ENCODE measurements around the gene WDTC1.

WDTC1 gene

GRCh38 chr1:27301582-27302199 is 67.3 kb downstream of the WDTC1 start:
- no peak for DNase-seq (ENCODE audit: low spot score)

GRCh38 chr1:27302612-27303011 is 68.2 kb downstream of the WDTC1 start:
- no peak for DNase-seq (ENCODE audit: low spot score)

GRCh38 chr1:27303509-27303908 is 69.1 kb downstream of the WDTC1 start:
- no peak for DNase-seq (ENCODE audit: low spot score)

DNA sequence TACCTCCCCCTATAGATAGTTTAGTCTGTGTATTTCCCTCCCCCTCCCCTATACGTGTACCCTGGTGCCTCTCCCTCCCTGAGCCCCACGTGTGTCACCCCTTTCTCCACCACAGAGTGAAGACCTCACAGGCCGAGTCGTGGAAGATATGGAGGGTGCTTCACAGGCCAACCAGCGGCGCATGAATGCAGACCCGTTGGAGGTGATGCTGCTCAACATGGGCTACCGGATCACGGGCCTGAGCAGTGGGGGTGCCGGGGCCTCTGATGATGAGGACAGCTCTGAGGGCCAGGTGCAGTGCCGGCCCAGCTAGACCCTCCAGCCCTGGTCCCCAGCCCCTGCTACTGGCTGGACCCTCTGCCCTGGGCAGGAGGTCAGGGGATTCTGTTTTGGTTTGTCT is 71.6 kb downstream of the WDTC1 start:
- no peak for DNase-seq (ENCODE audit: low spot score)

- no peak for DNase-seq (ENCODE audit: low spot score)
Observed at GRCh38 chr1:27306892-27307761, 72.7 kb downstream of the WDTC1 start.

DNA sequence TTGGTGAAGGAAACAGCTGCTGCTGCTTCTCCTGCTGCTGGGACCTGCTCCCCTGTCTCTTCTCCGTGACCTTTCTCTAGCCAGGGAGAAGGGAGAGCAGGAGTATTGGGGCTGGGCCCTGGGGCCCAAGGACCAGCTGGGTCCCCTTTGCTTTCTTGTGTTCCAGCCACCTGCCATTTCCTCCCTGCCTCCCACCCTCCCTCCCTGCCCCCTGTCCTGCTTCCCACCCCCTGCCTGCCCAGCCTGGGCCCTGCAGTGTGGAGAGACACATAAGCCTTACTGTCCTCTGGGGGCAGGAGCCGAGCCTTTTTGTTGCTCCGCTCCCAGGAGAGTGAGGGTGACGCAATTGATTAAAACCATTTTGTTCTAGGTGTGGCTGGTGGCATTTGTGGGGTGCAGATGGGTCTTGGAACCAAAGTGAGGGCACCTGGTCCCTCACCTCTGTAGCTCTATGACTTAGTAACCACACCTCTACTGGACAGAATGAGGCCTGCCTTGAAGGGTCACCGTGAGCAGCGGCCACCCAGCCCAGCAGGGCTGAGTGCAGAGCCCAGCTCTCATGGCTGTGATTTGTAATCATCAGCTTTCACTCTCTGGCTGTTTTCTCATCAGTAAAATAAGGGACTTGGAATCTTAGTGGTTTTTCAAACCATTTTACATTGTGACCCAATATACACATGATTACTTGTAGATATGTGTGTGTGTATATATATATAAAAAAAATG is 73.6 kb downstream of the WDTC1 start:
- DNase-seq (ENCODE audit: low spot score), result no peak

- DNase-seq (ENCODE audit: low spot score), result no peak
Observed at GRCh38 chr1:27314169-27314568, 79.7 kb downstream of the WDTC1 start.

DNA sequence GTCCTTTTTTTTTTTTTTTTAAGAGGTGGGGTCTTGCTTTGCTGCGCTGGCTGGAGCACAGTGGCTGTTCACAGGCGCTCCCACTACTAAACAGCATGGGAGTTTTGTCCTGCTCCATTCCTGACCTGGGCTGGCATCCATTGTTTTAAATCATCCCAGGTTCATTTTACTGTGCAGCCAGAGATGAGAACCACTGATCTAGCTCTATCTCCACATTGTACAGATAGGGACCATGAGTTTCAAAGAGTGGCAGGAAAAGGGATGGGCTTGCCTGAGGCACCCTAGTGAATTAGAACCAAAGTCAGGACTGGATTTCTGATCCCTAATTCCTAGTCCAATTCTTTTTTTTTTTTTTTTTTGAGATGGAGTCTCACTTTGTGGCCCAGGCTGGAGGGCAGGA is 80.3 kb downstream of the WDTC1 start:
- no peak for DNase-seq (ENCODE audit: low spot score)

GRCh38 chr1:27316860-27317259 is 82.4 kb downstream of the WDTC1 start:
- no peak for DNase-seq (ENCODE audit: low spot score)

- no peak for DNase-seq (ENCODE audit: low spot score)
Observed at GRCh38 chr1:27318136-27318535, 83.7 kb downstream of the WDTC1 start.

GRCh38 chr1:27318596-27318995 is 84.2 kb downstream of the WDTC1 start:
- DNase-seq (ENCODE audit: low spot score), result no peak

GRCh38 chr1:27321813-27322568 is 87.6 kb downstream of the WDTC1 start, which contains the start of gene TMEM222:
Gene TMEM222 (plus strand): TSS chr1:27322163. CDS start chr1:27322198, 35 bp downstream.
- DNase-seq (ENCODE audit: low spot score), result peak; percentile 96

DNA sequence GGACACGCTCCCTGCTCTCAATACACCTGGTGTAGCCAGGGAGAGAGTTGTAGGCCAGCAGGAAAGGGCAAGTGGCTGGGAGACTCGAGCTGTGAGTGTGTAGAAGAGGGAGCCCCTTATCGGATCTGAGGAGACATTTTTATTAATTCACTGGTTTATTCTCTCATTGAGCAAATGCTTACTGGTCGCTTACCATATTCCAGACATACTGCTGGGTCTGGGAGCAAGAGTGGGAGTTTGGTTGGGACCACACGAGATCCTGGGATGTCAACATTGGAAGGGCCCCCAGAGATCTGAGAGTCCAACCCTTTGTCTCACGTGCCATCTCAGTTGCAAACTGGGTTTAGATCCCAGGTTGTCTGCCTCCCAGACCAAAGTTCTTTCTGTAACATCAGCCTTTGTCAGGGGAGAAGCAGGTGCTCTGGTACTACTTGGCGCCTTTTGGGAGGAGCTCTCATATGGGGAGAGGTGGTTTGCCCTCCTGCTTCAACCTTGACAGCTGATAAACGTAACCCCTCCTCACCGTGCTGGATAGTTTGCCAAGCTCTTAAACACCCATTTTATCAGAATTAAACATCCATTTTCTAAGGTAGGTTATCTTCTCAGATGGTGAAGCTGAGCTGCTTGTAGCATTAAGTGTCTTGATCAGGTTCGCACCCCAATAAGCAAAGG is 88.3 kb downstream of the WDTC1 start:
- no peak for DNase-seq (ENCODE audit: low spot score)

DNA sequence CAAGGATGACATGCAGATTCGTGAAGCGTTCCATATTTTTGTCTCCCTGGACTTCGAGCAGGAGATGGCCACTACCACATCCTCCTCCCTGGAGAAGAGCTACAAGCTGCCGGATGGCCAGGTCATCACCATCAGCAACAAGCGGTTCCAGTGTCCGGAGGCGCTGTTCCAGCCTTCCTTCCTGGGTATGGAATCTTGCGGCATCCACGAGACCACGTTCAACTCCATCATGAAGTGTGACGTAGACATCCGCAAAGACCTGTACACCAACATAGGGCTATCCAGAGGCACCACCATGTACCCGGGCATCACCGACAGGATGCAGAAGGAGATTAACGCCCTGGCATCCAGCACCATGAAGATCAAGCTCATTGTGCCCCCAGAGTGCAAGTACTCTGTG is 90.9 kb downstream of the WDTC1 start:
- no peak for DNase-seq (ENCODE audit: low spot score)

- no peak for DNase-seq (ENCODE audit: low spot score)
Observed at GRCh38 chr1:27327964-27328363, 93.5 kb downstream of the WDTC1 start.

DNA sequence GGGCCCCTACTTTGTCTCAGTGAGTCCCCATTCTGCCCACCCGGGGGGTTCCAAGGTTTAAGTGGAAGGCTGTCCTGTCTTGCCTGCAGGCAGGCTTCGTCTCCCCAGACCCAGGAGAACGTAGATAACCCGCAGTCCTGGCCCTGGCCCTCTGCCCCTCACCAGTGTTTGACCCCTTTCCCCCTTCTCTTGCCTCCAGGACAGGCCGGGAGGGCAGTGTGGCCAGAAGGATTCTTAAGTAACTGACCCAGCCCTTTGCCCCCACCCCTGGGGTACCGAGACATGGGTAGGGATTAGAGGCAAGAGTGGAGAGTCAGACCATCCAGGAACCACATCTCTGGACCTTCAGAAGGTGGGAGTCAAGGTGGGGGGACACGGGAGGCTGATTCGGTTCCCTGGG is 96.4 kb downstream of the WDTC1 start:
- no peak for DNase-seq (ENCODE audit: low spot score)

- DNase-seq (ENCODE audit: low spot score), result no peak
Observed at GRCh38 chr1:27331426-27331825, 97.0 kb downstream of the WDTC1 start.

GRCh38 chr1:27331922-27332321 is 97.5 kb downstream of the WDTC1 start:
- no peak for DNase-seq (ENCODE audit: low spot score)

DNA sequence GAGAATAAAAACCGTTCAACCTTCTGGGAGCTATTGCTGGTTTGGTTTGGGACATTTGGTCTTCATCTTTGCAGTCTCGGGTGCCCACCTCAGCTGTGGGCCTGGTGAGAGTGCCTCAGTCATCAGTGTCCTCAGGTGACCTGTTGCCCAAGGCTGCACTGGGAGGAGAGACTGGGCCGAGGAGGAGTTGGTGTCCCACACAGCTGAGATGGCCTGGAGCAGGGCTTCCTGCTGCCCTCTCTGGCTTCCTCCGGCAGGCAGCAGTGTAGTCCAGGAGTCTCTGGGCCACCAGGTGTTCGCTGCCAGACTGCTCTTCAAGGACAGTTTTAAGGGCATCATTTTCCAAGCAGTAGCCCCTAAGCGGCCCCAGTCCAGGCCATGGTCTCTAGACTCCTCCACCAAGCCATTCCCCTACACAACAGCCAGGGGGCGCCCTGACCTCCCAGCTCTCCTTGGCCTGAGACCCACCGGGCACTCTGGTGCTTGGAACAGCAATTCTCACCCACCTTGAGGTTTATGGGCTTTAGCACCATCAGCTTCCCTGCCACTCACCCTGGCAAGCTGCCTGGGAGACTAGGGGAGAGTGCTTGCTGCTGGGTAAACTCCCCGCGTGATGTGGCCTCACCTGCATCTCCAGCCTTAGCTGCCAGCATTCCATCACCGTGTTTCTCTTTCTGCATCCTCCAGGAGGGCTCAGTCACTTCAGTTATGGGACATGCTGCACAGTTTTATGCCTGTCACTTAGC is 98.3 kb downstream of the WDTC1 start:
- DNase-seq (ENCODE audit: low spot score), result peak; percentile 40

DNA sequence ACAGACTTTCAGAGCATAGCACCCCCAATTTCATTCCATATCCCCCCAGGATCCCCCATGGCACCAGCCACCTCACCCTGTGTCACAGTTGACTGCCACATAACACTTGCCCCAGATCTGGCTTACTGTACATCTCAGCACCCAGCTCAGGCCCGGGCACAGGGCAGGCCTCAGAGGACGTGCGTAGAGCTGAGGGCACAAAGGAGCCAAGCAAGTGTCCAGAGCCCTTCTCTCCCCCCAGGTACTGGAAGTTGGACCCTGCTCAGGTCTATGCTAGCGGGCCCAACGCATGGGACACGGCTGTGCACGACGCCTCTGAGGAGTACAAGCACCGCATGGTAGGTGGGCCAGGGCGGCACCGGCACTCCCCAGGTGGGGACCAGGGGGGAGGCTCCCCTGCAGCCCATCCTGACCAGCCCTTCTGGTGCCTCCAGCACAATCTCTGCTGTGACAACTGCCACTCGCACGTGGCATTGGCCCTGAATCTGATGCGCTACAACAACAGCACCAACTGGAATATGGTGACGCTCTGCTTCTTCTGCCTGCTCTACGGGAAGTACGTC is 99.4 kb downstream of the WDTC1 start:
- DNase-seq (ENCODE audit: low spot score), result no peak

All from kidney capillary endothelial cell (primary cell).